HG03139 (cell line): ENCODE measurements around the gene RCCD1.

ENCODE experiments used
- ATAC-seq: cut with Tn5 transposase; IDR thresholded peaks from one replicate; pipeline ENCODE4 v1.9.1; 2021; ENCODE audit not compliant: unreplicated experiment

The RCCD1 gene

DNA sequence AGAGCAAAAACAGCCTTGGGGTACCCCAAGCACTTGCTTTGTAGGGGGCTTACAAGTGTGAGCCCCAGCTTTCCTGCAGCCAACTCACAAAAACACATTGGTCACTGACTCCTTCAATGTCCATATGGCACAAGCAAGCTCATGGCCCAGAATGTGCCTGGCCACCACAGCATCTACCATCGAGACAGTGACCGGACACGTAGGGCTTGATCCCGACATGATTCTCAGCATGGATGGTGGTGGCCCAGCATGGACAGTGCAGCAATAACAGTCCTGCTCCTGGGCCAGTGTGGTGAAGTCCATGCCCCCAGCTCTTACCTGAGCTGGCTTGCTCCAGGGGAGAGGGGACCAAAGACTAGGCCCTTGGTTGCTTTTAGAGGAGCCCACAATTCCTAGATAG, 13.6 kb upstream of the RCCD1 start:
- no peak for ATAC-seq

DNA sequence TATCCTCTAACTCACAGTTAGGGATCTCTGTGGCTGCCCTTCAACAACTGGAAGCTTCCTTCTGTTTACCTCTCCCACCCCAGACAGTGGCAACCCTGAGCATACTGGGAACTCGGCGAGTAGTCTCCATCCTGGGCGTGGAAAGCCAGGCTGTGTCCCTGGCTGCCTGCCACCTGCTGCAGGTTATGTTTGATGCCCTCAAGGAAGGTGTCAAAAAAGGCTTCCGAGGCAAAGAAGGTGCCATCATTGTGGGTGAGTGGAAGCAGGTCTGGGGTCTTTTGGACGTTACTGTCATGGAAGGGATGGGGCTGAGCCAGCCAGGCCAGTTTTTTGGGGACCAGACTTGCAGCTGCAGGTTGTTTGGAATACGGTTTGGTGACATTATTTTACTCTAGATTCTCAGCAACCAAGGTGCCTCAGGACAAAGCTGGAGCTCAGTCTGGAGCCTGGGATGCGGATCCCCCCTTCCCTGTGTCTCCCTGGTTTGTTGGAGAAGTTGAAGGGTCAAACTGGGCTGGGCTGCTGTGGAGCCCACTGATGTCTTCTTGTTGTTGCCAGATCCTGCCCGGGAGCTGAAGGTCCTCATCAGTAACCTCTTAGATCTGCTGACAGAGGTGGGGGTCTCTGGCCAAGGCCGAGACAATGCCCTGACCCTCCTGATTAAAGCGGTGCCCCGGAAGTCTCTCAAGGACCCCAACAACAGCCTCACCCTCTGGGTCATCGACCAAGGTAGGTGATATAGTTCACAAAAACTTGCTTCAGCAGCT, 12.1 kb upstream of the RCCD1 start:
- no peak for ATAC-seq

DNA sequence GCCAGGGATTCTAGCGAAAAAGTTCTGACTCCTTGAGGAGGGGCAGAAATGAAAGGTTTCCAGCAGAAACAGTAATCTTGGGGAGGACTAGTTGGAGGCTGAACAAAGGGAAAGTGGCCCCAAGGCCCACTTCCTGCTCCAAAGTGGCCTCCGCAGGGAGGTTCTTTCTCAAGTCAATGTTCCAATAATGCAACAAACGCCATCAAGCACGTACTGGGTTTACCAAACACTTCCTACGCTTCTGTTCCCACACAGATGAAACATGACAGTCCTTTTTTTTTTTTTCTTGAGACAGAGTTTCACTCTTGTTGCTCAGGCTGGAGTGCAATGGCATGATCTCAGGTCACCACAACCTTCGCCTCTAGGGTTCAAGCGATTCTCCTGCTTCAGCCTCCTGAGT, 9.6 kb upstream of the RCCD1 start:
- no peak for ATAC-seq

DNA sequence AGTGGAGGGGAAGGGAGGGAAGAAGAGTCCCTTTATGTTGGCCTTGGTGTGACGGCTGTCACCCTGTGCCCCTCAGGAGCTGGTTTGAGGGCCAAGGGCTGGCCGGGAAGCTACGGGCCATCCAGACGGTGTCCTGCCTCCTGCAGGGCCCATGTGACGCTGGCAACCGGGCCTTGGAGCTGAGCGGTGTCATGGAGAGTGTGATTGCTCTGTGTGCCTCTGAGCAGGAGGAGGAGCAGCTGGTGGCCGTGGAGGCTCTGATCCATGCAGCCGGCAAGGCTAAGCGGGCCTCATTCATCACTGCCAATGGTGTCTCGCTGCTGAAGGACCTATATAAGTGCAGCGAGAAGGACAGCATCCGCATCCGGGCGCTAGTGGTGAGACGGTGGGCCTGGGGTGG, 8.1 kb upstream of the RCCD1 start:
- no peak for ATAC-seq

DNA sequence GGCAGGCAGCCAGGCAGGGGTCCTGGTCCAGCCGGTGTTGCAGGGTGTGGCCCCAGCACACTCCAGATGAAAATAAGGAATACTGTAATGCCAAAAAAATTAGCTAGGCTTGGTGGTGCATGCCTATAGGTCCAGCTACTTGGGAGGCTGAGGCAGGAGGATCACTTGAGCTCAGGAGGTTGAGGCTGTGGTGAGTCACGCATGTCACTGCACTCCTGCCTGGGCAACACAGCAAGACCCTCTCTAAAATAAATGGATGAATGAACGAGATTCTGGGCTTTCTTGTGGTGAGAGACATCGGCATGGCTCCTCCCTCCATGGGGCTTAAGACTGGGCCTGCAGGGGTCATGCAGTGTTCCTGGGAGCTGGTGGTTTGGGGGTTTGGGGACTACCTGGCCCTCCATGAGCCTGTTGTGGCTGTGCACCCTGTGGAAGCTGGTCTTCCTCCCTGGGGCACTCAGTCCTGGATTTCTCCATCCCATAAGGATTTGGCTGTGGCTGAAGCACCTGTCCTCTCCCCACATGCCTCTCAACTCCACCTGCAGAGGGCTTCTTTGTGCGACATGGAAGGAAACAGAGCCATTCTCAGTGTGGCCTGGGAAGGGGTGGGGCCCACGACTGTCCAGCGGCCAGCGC, 7.6 kb upstream of the RCCD1 start:
- ATAC-seq: no peak

DNA sequence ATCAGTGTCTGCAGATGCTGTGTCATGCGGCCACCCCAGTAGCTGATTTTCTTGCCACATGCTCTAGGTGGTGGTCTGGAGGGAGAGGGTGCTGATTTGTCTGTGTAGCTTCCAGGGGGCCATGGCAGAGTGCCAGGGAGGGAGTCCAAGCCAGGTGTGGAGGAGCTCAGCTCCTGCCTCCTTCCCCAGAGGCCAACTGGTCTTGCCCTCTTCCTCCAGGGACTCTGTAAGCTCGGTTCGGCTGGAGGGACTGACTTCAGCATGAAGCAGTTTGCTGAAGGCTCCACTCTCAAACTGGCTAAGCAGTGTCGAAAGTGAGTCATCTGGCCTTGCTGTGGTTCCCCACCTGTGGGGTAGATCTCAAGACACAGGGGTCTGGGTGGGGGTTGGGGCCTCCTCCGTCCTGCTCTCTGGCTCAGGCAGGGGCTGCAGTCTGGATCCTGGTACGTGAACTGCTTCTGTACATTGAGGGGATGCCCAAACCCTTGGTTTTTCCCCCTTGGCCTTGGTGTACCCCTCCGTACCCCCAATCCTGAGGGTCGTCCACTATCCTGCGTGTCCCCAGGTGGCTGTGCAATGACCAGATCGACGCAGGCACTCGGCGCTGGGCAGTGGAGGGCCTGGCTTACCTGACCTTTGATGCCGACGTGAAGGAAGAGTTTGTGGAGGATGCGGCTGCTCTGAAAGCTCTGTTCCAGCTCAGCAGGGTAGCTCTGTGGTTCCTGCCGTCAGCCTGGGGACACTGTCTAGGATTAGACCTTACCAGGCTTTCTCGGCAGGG, 6.9 kb upstream of the RCCD1 start:
- ATAC-seq: no peak

DNA sequence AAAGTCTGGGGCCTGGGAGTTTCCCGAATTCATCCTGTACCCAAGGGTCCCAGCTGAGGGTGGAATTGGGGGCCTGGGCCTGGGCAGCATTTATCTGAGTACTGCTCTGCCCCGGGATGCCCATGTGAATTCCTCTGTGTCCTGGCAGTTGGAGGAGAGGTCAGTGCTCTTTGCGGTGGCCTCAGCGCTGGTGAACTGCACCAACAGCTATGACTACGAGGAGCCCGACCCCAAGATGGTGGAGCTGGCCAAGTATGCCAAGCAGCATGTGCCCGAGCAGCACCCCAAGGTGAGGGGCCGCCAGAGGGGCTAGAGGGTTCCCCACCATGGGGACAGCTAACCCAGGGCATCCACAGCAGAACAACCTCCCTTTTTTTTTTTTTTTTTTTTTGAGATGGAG, 6.2 kb upstream of the RCCD1 start:
- ATAC-seq: no peak

DNA sequence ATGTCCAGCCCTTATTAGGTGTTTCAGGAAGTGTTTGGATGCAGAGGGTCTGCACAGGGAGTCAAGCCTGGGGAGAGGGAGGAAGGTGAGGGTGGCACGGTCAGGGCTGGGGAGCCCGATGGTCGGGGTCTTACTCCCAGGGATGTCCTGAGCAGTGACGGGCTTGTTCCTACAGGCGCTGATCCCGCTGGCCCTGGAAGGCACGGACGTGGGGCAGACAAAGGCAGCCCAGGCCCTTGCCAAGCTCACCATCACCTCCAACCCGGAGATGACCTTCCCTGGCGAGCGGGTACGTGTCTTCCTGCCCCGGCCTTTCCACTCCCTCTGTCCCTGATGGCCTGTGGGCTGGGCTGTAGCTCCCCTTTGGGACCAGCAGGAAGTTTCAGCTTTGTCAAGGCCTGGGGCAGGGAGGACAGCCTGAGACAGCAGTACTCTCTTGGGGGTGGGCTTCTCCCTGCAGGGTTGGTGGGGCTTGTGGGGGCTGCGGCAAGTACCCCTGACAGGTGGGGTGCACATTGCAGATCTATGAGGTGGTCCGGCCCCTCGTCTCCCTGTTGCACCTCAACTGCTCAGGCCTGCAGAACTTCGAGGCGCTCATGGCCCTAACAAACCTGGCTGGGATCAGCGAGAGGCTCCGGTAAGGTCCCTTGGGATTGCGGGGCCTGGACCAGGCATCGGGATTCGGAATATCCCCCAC, 4.6 kb upstream of the RCCD1 start:
- no peak for ATAC-seq

DNA sequence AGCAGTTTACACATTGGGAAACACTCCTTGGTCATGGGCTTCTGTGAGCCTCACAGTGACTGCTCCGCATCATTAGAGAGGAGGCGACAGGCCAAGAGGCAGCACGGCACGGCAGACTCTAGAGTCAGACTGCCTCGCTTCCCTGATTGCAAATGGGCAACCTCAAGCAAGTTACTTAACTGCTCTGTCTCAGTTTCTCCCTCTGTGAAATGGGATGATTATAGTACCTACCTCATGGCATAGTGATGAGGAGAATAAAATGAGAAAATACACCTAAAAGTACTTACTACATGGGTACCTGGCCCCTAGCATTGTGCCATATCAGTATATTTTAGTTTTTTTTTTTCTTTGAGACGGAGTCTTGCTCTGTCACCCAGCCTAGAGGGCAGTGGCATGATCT, 4.0 kb upstream of the RCCD1 start:
- ATAC-seq: no peak

DNA sequence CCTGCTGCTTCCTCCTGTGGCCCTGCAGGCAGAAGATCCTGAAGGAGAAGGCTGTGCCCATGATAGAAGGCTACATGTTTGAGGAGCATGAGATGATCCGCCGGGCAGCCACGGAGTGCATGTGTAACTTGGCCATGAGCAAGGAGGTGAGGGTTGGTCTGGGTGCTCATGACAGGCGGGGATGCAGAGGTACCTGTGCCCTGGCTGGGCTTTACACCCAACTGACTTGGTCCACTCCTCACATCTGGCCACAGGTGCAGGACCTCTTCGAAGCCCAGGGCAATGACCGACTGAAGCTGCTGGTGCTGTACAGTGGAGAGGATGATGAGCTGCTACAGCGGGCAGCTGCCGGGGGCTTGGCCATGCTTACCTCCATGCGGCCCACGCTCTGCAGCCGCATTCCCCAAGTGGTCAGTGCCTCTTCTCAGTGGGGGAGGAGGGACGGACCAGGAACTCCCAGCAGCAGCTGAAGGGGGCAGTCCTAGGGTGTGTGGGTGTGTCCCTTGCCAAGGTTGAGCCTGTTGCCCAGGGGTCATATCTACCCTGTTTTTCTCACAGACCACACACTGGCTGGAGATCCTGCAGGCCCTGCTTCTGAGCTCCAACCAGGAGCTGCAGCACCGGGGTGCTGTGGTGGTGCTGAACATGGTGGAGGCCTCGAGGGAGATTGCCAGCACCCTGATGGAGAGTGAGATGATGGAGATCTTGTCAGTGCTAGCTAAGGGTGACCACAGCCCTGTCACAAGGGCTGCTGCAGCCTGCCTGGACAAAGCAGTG, 1.6 kb upstream of the RCCD1 start:
- no peak for ATAC-seq

DNA sequence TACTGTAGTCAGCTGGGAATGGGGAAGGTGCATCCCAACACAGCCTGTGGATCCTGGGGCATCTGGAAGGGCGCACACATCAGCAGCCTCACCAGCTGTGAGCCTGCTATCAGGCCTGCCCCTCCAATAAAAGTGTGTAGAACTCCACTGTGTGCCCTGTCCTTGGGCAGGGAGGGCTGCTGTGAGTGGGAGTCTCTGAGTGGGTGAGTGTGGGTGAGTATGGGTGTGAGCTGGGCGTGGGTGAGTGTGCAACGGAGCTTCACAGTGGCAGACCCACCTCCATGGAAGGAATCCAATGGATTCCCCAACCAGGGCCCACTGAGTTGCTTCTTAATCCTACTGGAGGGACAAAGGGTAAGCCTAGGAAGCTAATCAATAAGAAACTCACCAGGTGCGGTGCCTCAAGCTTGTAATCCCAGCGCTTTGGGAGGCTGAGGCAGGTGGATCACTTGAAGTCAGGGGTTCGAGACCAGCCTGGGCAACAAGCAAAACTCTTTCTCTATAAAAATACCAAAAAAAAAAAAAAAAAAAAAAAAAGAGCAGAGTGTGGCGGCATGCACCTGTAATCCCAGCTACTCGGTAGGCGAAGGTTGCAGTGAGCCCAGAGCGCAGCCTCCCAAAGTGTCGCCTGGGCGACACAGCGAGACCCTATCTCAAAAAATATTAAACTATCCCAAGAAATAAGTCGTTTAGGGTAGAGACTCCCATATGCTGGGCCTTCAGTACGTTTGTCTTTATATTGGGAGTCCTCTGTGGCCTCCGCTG, 555 bp upstream of the RCCD1 start:
- ATAC-seq: no peak

DNA sequence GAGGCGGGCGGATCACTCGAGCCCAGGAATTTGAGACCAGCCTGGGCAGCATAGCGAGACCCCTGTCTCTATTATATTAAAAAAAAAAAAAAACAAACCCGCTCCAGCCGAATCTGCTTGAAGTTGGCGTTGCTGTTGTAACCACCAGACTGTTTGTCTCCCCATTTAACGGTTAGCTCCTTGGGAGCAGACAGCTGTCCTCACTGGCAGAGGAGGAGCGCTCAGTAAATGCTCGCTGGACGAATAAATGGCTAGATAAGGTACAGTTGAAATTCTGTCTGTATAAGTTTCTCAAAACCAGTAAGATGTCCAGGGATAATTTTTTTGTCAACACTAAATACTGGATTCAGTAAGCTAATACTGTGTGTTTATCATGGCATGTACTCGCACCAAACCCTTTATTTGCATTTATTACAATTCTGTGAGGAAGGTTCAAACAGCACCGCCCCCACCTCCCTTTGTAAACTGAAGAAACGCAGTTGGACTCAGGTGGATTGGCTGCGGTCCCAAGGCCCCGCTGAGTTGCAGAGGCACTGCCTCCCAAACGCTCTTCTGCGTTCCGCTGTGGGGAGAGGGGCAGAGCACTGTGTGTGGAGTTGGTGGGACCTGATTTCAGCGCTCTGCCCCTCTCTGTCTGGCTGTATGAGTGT, 1.1 kb downstream of the RCCD1 start:
- ATAC-seq: no peak

DNA sequence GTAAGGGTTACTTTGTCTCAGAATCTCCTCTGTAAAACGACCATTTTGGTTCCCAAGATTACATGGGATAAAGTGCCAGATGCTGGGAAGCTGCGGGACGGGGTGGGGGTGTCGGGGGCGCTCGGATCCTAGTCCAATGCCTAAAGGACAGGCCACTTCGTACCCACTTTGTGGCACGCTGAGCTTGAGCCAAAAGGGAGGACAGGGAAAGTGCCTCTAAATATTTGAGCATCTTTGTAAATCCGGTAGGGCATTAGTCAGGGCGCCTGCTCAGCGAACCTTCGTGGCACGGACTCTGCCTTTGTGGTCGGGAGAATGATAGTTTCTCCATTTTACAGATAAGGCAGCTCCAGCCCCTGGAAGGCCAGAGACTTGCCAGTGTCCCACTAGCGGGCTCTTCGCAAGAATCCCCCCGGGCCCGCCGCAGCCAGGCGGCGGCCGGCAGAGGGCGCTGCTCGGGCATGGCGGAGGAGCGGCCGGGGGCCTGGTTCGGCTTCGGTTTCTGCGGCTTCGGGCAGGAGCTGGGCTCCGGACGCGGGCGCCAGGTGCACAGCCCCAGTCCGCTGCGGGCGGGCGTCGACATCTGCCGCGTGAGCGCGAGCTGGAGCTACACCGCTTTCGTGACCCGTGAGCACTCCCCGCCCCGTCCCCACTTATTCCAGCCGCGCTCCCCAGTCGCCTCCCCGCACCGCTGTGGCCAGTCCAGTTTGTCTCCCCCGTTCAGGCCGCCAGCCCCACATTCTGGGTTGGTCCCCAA, 1.8 kb downstream of the RCCD1 start:
- no peak for ATAC-seq

DNA sequence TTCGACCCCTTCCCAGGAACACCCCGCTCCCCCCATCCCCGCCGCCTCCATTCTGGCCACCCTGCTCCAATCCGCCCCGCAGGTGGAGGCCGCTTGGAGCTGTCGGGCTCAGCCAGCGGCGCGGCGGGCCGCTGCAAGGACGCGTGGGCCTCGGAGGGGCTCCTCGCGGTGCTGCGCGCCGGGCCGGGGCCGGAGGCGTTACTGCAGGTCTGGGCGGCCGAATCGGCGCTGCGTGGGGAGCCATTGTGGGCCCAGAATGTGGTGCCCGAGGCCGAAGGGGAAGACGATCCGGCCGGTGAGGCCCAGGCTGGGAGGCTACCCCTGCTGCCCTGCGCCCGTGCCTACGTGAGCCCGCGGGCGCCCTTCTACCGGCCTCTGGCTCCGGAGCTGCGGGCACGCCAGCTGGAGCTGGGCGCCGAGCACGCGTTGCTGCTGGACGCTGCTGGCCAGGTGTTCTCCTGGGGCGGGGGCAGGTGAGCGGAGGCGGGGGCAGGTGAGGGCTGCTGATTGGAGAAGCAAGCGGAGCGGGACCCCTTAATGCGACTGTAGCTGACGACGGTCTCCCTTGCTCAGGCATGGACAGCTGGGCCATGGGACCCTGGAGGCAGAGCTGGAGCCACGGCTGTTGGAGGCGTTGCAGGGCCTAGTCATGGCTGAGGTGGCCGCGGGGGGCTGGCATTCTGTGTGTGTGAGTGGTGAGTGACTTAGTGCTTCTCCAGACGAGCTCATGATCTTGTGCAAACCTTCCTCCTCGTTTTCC, 2.5 kb downstream of the RCCD1 start:
- no peak for ATAC-seq

DNA sequence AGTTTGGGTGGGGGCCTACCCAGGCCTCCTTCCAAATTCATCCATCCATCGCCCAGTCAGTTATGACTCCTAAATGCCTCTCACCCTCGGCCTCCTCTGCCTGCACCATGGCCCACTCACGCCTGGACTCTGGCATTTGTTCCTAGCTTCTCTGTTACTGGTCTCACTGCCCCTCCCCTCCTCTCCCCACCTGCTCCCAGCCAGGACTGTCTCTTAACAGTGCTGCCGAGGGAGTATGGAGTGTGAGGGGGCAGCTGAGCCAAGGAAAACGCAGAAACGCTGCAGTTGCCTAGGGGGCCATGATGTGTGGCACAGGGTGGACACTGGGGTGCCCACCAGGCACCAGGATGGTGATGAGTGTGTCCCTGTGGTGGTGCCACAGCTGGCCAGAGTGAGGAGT, 3.1 kb downstream of the RCCD1 start:
- ATAC-seq: no peak

DNA sequence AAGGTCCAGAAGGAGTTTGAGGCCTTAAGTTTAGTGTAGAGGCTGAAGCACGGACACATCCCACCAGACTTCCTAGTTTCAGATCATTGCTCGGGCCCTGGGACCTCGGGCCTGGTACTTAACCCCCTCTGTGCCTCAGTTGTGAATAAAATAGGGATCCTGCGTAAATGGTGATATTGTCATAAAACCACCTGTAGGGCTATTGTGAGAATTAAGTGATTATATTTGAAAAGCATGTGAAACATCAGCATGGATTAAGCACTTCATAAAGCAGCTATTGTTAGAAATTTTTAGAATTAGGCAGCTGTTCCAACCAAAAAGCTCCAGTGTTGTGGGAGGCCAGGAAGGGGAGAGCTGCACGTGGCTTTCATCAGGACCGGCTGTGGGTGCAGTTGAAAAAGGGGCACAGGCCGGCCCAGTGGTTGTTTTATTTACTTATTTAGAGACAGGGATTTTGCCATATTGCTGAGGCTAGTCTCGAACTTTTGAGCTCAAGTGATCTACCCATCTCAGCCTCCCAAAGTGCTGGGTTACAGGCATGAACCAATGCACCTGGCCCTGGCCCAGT, 4.4 kb downstream of the RCCD1 start:
- no peak for ATAC-seq

DNA sequence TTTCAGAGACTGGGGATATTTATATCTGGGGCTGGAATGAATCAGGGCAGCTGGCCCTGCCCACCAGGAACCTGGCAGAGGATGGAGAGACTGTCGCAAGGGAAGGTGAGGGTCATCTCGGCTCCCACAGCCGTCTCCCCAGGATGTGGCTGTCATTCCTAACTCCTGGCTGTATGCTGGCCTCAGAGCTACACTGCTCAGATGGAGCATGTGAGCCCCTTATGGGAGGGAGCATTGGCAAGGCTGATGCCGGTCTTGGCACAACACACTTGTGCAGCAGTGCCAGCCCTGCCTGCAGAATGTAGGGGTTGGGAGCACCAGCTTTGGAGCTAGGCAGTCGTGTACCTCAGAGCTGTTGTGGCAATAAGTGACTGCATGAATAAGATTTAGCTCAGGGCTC, 5.2 kb downstream of the RCCD1 start:
- no peak for ATAC-seq
